Endodermal cell (in vitro differentiated cells): Measurements from ENCODE around the gene PARD6G. TPM values are rescaled to one million over a fixed set of nuclear protein-coding genes. Genes with fewer than 3 reads are reported as not detected.

Experiments
- DNase-seq: peaks from one replicate; pipeline ENCODE4 v3.0.0-alpha.2; 2017
- H3K27ac ChIP-seq: 2 replicates; pipeline ENCODE4 v1.5.1; 2013; ENCODE audit warnings: mild to moderate bottlenecking, low read depth, low read length, moderate library complexity
- H3K27me3 ChIP-seq: 2 replicates; pipeline ENCODE4 v1.6.1; 2013; ENCODE audit warnings: mild to moderate bottlenecking, low read length, moderate library complexity; ENCODE audit not compliant: insufficient read depth, control insufficient read depth, poor library complexity, severe bottlenecking
- H3K36me3 ChIP-seq: 2 replicates; pipeline ENCODE4 v1.7.0; 2013; ENCODE audit warnings: mild to moderate bottlenecking, low read length, moderate library complexity; ENCODE audit not compliant: control insufficient read depth, insufficient read depth
- H3K4me1 ChIP-seq: one replicate; pipeline ENCODE4 v1.7.0; 2013; ENCODE audit warnings: low read length; ENCODE audit not compliant: control insufficient read depth, insufficient read depth
- H3K4me3 ChIP-seq: 2 replicates; pipeline ENCODE4 v1.5.1; 2013; ENCODE audit warnings: mild to moderate bottlenecking, low read length, moderate library complexity
- H3K9ac ChIP-seq: 2 replicates; pipeline ENCODE4 v1.6.1; 2013; ENCODE audit warnings: mild to moderate bottlenecking, low read length, moderate library complexity; ENCODE audit not compliant: poor library complexity, severe bottlenecking; ENCODE audit errors: extremely low read depth
- H3K9me3 ChIP-seq: 2 replicates; pipeline ENCODE4 v1.6.1; 2013; ENCODE audit warnings: mild to moderate bottlenecking, low read length, moderate library complexity; ENCODE audit not compliant: control insufficient read depth
- H3K27ac Mint-ChIP-seq: 2 replicates; pipeline ENCODE4 v1.8.0; 2020; ENCODE audit warnings: mixed read lengths
- H3K27me3 Mint-ChIP-seq: 2 replicates; pipeline ENCODE4 v1.8.0; 2021; ENCODE audit warnings: mild to moderate bottlenecking, mixed read lengths; ENCODE audit not compliant: insufficient read depth
- H3K36me3 Mint-ChIP-seq: 2 replicates; pipeline ENCODE4 v1.8.0; 2020; ENCODE audit warnings: low read depth, mixed read lengths
- H3K4me1 Mint-ChIP-seq: 2 replicates; pipeline ENCODE4 v1.8.0; 2020; ENCODE audit warnings: mixed read lengths
- H3K4me3 Mint-ChIP-seq: 2 replicates; pipeline ENCODE4 v1.8.0; 2020; ENCODE audit warnings: mild to moderate bottlenecking, moderate library complexity, mixed read lengths
- H3K9me3 Mint-ChIP-seq: 2 replicates; pipeline ENCODE4 v1.8.0; 2020; ENCODE audit warnings: mild to moderate bottlenecking, mixed read lengths
- WGBS, 2 experiments: methylation state at CpG; one replicate each; pipeline versions ENCODE4 v1.1.5 to v1.1.7; 2013; ENCODE audit warnings: missing lambda C conversion rate in 2 of 2, mixed read lengths in 1 of 2; ENCODE audit not compliant: insufficient coverage in 1 of 2, insufficient read length in 1 of 2; 5-methylcytosine and 5-hydroxymethylcytosine counted together
- total RNA-seq, 2 donors: library from RNA; stranded (reverse); fragmentation: NEBNext Ultra II Directional in 1 of 2; extraction: Animal tissue kit (Norgen Biotek cat#: 25700) in 1 of 2; gene quantifications; 2 replicates in 1 of 2; 3 replicates in 1 of 2; pipeline ENCODE4 v1.2.1, GENCODE V29; 2021
- TF ChIP-seq, protein P1 (sequence below): fragments of 200-600 bp; sonication (generic); conservative IDR thresholded peaks from 2 replicates; pipeline ENCODE4 v1.5.0; 2021; ENCODE audit warnings: antibody characterized with exemption, mild to moderate bottlenecking

PARD6G gene
- total RNA-seq, 2 donors from 2014 or later: 15.4 to 17.3 TPM

DNA sequence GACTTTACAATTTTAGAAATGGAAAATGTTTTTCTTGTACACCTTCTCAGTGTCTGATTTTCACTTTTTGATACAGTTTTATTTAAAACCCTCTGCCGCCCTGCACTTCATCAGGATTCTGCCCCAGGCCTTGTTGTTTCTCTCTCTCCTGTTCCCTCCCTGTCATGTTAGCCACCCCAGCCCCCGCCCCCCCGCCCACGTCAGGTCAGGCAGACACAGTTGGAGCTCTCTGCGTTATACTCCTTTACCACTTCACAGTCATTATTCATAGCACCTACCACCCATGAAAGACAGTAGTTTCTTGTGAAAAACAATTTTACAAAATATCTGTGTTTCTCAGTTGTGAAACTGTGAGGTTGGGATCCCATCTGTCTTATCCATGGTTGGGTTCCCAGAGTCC, 116.8 kb downstream of the PARD6G start:
- H3K9ac ChIP-seq: no peak overlapping the region
- H3K4me3 ChIP-seq: no peak overlapping the region
- peaks cover 58% of the 10 kb centered on the region for H3K36me3 ChIP-seq
- H3K27me3 ChIP-seq: no peaks in the 10 kb centered on the region
- Mint-ChIP-seq H3K27me3 (no peaks in the 10 kb centered on the region), H3K4me3 (no peak overlapping the region), H3K4me1 (peaks cover 20% of the 10 kb centered on the region), H3K36me3 (peaks cover 71% of the 10 kb centered on the region), H3K9me3 (peaks cover 6% of the 10 kb centered on the region), H3K27ac (peak overlapping the region; percentile 36)
- no peak overlapping the region for H3K27ac ChIP-seq
- DNase-seq: no peak
- TF ChIP-seq, protein P1, sequence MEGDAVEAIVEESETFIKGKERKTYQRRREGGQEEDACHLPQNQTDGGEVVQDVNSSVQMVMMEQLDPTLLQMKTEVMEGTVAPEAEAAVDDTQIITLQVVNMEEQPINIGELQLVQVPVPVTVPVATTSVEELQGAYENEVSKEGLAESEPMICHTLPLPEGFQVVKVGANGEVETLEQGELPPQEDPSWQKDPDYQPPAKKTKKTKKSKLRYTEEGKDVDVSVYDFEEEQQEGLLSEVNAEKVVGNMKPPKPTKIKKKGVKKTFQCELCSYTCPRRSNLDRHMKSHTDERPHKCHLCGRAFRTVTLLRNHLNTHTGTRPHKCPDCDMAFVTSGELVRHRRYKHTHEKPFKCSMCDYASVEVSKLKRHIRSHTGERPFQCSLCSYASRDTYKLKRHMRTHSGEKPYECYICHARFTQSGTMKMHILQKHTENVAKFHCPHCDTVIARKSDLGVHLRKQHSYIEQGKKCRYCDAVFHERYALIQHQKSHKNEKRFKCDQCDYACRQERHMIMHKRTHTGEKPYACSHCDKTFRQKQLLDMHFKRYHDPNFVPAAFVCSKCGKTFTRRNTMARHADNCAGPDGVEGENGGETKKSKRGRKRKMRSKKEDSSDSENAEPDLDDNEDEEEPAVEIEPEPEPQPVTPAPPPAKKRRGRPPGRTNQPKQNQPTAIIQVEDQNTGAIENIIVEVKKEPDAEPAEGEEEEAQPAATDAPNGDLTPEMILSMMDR: no peak
- no peaks in the 10 kb centered on the region for H3K9me3 ChIP-seq
- WGBS, 2 experiments: 81 to 100% methylated on average over 1 to 2 of the region's 5 CpGs
- H3K4me1 ChIP-seq: no peaks in the 10 kb centered on the region

DNA sequence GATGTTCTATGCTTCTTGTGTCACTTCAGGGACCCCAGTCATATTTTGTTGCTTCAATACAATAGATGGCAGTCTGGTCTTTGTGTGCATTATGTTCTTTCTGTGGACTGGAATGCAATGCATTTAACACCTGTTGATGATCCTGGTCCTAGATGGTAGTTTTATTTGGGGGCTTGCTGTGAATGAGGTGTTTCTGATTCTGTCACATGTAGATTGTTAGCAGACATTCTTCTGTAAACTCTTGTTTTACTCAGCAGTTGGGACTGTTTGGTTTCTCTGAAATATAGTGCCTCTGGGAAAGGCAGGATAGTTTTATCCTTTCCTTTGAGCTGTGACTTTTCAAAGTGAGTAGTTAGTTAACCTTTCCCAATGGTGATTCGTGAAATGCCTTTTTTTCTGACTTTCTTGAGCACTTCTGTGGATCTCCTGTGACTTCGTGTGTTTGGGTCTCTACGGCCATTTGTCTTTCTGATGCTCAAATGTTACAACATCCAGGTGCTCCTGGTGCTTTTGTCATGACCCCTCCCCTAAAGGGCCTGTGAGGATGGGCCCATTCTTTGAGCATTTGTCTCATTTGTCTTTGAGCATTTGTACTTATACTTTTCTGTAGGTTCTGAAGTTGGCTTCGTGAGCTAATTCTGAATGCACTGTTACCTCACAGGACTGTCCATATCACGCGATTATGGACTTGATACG, 117.5 kb downstream of the PARD6G start:
- Histone ChIP-seq H3K9me3 (no peaks in the 10 kb centered on the region), H3K4me1 (no peaks in the 10 kb centered on the region), H3K27ac (no peak overlapping the region), H3K4me3 (no peak overlapping the region), H3K9ac (no peak overlapping the region), H3K36me3 (peaks cover 54% of the 10 kb centered on the region), H3K27me3 (no peaks in the 10 kb centered on the region)
- Mint-ChIP-seq H3K27me3 (no peaks in the 10 kb centered on the region), H3K4me1 (peaks cover 20% of the 10 kb centered on the region), H3K9me3 (peaks cover 6% of the 10 kb centered on the region), H3K27ac (peak overlapping the region; percentile 45), H3K36me3 (peaks cover 67% of the 10 kb centered on the region), H3K4me3 (no peak overlapping the region)
- no peak for DNase-seq
- WGBS, 2 experiments: 90 to 96% methylated on average over 7 of the region's 7 CpGs
- TF ChIP-seq, protein P1: no peak

DNA sequence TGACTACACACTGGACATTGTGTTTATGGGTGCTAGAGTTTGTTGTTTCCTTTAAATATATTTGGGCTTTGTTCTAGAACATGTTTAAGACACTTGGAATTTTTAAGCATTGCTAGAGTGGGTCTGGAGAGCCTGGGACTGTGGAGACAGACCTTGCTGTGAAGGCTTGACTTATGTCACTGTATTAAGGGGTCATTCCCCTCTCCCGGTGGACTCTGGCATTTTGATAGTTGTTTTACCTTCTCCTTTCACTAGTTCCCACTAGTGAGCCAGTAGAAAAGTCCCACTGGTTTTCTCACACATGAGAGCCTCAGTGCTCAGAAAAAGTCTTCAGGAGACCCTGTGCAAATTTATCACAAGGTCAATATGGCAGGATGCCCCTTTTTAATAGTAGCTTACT, 119.7 kb downstream of the PARD6G start:
- no peaks in the 10 kb centered on the region for H3K27me3 ChIP-seq
- DNase-seq: peak; percentile 26
- peaks cover 47% of the 10 kb centered on the region for H3K36me3 ChIP-seq
- H3K9me3 Mint-ChIP-seq: peaks cover 6% of the 10 kb centered on the region
- no peaks in the 10 kb centered on the region for H3K27me3 Mint-ChIP-seq
- no peaks in the 10 kb centered on the region for H3K9me3 ChIP-seq
- no peak overlapping the region for H3K4me3 Mint-ChIP-seq
- TF ChIP-seq, protein P1: no peak
- no peak overlapping the region for H3K27ac ChIP-seq
- H3K4me3 ChIP-seq: no peak overlapping the region
- 94 to 100% methylated on average over 1 of the region's 1 CpG for WGBS, 2 experiments
- peaks cover 63% of the 10 kb centered on the region for H3K36me3 Mint-ChIP-seq
- peaks cover 18% of the 10 kb centered on the region for H3K4me1 Mint-ChIP-seq
- no peaks in the 10 kb centered on the region for H3K4me1 ChIP-seq
- H3K9ac ChIP-seq: no peak overlapping the region
- H3K27ac Mint-ChIP-seq: no peak overlapping the region
